HG03060 (cell line): ENCODE measurements around the gene MAF.

Source experiments
- ATAC-seq: cut with Tn5 transposase; IDR thresholded peaks from one replicate; pipeline ENCODE4 v1.9.1; 2021; ENCODE audit warnings: low read depth, moderate number of reproducible peaks; ENCODE audit not compliant: unreplicated experiment

The MAF gene

GRCh38 chr16:79613009-79613408 lies 12.5 kb upstream of the MAF start:
- no peak for ATAC-seq

GRCh38 chr16:79612207-79612606 lies 11.7 kb upstream of the MAF start:
- ATAC-seq: no peak

DNA sequence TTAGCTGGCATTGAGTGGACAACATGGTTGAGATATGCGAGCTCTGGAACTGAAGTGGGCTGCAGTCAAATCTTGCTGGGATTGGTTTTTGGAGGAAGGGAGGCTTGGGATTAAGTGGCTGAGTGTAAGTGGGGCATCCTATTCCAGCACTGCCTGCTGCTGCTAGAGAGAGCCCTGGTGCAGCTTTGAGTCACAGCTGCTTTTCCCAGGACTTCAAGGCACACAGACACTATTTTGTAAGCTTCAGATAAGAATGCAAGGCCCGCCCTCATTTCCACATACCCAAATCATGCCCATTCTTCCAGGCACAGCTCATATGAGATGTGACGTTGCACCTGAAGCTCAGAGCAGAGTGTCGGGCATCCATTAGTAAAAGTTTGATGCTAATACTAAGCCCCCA lies 10.2 kb upstream of the MAF start:
- no peak for ATAC-seq

DNA sequence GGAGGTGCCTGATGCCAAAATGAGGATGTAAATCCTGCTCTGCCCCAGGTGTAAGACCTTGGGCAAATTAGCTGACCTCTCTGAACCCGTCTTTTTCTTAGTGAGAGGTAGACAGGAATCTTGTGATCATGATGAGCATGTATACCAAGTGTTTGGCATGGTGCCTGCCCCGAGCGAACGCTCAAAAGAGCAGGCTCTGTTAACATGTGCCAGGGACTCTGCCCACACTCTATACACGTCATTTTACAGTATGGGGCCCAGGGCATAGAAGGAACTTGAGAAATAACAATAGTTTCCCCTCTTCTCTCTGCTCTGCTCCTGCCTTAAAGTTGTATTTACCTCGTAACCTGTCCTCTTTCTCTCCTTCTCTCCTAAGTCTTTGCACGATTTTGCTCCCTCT lies 9.3 kb upstream of the MAF start:
- no peak for ATAC-seq

DNA sequence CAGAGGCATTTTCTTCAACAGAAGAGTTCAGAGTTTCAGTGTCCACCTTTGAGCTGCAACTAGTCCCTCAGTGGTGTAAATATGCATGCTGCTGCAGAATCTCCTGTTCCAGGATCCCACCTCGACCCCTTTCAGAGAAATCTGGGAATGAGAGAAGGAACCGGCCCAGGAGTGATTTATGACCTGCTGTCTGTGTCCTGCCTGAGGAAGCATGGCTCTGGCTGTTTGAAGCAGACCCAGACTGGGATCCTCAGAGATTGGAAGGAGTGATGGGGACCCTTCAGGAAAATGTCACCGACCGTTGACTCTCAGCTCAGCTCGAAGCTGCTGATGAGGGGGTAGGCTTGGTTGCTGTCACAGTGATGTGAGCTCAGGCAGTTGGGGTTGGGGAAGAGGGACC lies 8.4 kb upstream of the MAF start:
- no peak for ATAC-seq

DNA sequence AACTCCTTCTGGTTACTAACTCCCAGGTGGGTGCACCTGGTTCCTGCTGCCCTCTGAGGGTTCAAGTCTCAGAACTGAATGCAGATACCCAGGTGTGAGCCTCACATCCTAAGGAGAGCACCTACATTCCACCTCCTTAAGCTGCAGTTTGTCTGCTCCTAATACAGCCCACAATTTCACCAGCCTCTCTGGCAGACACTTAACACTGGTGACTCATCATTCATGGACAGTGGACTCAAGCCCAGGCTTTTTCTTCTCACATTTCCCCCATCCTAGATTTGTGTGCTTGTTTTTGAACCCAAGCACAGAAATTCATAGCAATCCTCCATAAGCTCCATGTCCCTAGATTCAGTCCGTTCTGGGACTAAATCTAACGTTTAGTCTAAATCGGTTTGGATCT lies 7.0 kb upstream of the MAF start:
- no peak for ATAC-seq

DNA sequence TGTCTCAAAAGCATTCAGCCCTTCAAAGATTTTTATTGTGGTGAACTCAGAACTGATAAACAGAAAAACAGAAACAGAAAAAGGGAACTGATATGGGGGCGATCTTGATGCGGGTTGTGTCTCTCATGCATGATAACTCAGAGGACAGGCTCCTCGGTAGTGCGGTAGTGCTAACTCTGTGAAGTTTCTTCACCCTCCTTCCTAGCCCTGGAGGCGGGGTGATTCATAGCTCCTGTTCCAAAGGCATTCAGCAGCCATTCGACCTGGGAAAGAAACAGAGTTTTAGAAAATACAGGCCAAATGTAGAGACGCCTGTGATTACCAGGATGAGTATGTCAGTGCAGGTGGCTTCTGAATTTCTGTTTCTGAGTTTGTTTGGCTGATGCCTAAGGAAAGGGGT lies 5.5 kb upstream of the MAF start:
- ATAC-seq: no peak

- ATAC-seq: no peak
Measured at GRCh38 chr16:79603055-79603454, 2.5 kb upstream of the MAF start.

GRCh38 chr16:79602628-79603014 lies 2.1 kb upstream of the MAF start:
- no peak for ATAC-seq

- ATAC-seq: no peak
Measured at GRCh38 chr16:79601931-79602627, 1.5 kb upstream of the MAF start.

GRCh38 chr16:79601092-79601930 lies 774 bp upstream of the MAF start:
- no peak for ATAC-seq

DNA sequence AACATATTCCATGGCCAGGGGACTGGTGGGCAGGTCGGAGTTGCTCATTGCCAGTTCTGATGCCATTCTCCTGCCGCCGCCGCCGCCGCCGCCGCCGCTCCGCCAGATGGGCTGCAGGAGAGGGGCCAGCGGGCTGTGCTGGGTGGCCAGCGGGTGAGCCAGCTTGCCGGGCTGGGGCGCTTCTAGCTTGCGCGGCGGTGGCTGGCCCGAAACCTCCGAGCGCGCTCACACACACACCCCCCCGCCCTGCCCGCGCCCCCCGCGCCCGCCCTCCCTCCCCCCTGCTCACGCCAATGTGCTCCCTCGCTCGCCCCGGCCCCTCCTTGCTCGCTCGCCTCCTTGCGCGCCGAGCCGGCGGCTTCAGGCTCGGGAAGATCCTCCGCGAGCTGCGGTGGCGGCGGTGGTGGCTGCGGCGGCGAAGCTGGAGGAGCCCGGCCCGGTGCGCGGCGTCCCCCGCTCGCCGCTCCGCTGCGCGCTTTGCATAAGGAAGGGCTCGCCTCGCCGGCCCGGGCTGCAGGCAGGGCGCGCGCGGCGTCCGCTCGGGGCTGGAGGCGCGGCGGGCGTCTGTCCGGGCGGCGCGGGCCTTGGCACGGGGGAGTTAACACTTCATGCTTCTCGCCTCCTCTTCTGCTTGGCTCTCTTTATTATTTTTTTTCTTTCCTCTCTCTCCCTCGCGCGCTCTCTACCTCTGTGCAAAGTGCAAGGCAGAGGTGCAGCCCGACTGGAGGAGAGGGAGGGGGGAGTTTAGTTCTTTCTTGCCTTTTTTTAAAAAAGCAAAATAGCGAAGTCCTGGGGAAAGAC lies 500 bp downstream of the MAF start:
- ATAC-seq: no peak

GRCh38 chr16:79599256-79599836 lies 1.2 kb downstream of the MAF start:
- ATAC-seq: no peak

DNA sequence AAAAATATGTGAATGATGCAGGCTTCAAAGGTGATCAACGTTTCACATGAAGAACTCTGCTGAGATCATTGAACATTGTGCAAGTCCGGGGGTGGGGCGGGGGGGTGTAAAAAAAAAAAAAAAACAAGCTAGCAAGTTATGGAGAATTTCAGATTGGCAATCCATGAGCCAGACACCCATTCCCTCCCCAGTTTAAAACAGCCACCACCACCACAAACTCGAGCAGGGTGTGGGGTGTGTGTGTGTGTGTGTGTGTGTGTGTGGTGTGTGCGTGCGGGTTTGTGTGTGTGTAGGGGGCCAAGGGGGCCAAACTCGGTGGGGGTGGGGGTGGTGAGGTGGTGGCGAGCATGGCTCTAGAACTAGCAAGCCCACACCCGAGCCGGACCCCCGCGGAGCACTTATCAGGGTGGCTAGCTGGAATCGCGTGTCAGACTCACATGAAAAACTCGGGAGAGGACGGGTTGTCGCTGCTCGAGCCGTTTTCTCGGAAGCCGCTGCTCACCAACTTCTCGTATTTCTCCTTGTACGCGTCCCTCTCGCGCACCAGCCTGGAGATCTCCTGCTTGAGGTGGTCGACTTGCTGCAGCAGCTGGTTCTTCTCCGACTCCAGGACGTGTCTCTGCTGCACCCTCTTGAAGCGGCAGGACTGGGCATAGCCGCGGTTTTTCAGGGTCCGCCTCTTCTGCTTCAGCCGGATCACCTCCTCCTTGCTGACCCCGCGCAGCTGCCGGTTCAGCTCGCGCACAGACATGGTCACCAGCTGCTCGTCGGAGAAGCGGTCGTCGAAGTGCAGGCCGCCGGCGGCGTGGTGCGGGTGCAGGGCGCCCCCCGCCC lies 2.0 kb downstream of the MAF start:
- ATAC-seq: no peak

DNA sequence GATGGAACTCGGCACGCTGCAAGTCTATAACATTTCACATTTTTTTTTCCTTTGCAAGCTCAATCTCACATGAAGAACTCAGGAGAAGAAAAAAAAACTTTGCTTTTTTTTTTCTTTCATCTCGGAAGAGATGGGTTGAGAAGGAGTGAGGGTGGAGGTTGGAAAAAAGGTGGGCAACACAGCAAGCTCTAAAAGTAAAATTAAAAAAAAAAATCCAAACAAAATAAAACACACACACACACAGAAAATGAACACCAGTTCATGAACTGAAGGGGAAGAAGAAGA lies 2.5 kb downstream of the MAF start:
- no peak for ATAC-seq

GRCh38 chr16:79597277-79598062 lies 3.1 kb downstream of the MAF start:
- no peak for ATAC-seq

- no peak for ATAC-seq
Measured at GRCh38 chr16:79595931-79596450, 4.5 kb downstream of the MAF start.

DNA sequence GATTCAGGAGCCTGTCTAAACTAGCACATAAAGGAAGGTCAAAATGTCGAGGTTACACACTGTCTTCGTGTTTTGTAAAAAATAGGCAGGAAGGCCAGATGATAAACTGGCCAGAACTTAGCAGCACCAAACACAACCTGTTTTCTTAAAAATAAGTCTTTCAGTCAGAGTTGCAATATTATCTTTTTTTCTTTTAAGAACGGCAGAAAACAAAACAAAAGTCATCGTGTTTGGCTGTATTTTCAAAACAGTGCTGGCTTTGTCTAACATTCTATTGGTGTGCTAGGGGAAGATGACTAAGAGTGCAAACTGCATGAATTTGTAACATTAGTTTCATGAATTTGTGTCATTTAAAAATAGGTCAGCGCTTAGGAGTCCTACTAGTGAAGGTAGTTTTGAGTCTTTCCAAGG lies 5.3 kb downstream of the MAF start:
- no peak for ATAC-seq

GRCh38 chr16:79593754-79594153 lies 6.8 kb downstream of the MAF start:
- ATAC-seq: no peak
